Measurements from ENCODE around the gene TRMU.

Gene TRMU

GRCh38 chr22:46338636-46339035 lies 3.1 kb downstream of the TRMU start:
- TF ChIP-seq RAD21 (IDR thresholded peaks at IDR 0.05; ENCODE audit: low read depth) (no peak), CEBPB (IDR thresholded peaks at IDR 0.05) (no peak), USF1 (IDR thresholded peaks at IDR 0.05) (no peak)

GRCh38 chr22:46339956-46340355 lies 4.4 kb downstream of the TRMU start:
- no peak for TF ChIP-seq USF1 (IDR thresholded peaks at IDR 0.05)
- TF ChIP-seq TEAD4 (IDR thresholded peaks at IDR 0.05): no peak
- TF ChIP-seq FOXM1 (IDR thresholded peaks at IDR 0.05; ENCODE audit: borderline replicate concordance, low read depth): no peak
- TF ChIP-seq CEBPB (IDR thresholded peaks at IDR 0.05): no peak
- TF ChIP-seq EP300 (IDR thresholded peaks at IDR 0.05; ENCODE audit: borderline replicate concordance): no peak
- no peak for TF ChIP-seq NFIC (IDR thresholded peaks at IDR 0.05)
- no peak for TF ChIP-seq ZBTB7A (IDR thresholded peaks at IDR 0.05; ENCODE audit: low read depth)

GRCh38 chr22:46340676-46341075 lies 5.2 kb downstream of the TRMU start:
- no peak for TF ChIP-seq TCF12 (IDR thresholded peaks at IDR 0.05; ENCODE audit: low read depth)
- TF ChIP-seq ZBTB7A (IDR thresholded peaks at IDR 0.05; ENCODE audit: low read depth): no peak
- no peak for TF ChIP-seq EGR1 (IDR thresholded peaks at IDR 0.05)
- no peak for TF ChIP-seq USF1 (IDR thresholded peaks at IDR 0.05)
- TF ChIP-seq RAD21 (IDR thresholded peaks at IDR 0.05; ENCODE audit: low read depth): no peak
- no peak for TF ChIP-seq CREB1 (IDR thresholded peaks at IDR 0.05; ENCODE audit: low read depth)
- TF ChIP-seq CEBPB (IDR thresholded peaks at IDR 0.05): no peak
- TF ChIP-seq NFIC (IDR thresholded peaks at IDR 0.05): no peak
- TF ChIP-seq REST (IDR thresholded peaks at IDR 0.05; ENCODE audit: low read depth): no peak

- TF ChIP-seq EP300 (IDR thresholded peaks at IDR 0.05; ENCODE audit: borderline replicate concordance): no peak
- TF ChIP-seq TEAD4 (IDR thresholded peaks at IDR 0.05): no peak
- no peak for TF ChIP-seq NFIC (IDR thresholded peaks at IDR 0.05)
- TF ChIP-seq YY1 (IDR thresholded peaks at IDR 0.05; ENCODE audit: low read depth): no peak
- TF ChIP-seq CEBPB (IDR thresholded peaks at IDR 0.05): no peak
Observed at GRCh38 chr22:46346680-46347405, 11.3 kb downstream of the TRMU start.

GRCh38 chr22:46347646-46348045 lies 12.1 kb downstream of the TRMU start:
- no peak for TF ChIP-seq REST (IDR thresholded peaks at IDR 0.05; ENCODE audit: low read depth)
- no peak for TF ChIP-seq TEAD4 (IDR thresholded peaks at IDR 0.05)
- no peak for TF ChIP-seq USF1 (IDR thresholded peaks at IDR 0.05)
- TF ChIP-seq TCF12 (IDR thresholded peaks at IDR 0.05; ENCODE audit: low read depth): no peak

GRCh38 chr22:46348099-46348695 lies 12.7 kb downstream of the TRMU start:
- TF ChIP-seq NFIC (IDR thresholded peaks at IDR 0.05) (no peak), EGR1 (IDR thresholded peaks at IDR 0.05) (no peak), REST (IDR thresholded peaks at IDR 0.05; ENCODE audit: low read depth) (no peak), TCF12 (IDR thresholded peaks at IDR 0.05; ENCODE audit: low read depth) (no peak), RAD21 (IDR thresholded peaks at IDR 0.05; ENCODE audit: low read depth) (no peak), ZBTB7A (IDR thresholded peaks at IDR 0.05; ENCODE audit: low read depth) (no peak), USF1 (IDR thresholded peaks at IDR 0.05) (no peak), CEBPB (IDR thresholded peaks at IDR 0.05) (no peak), MAX (IDR thresholded peaks at IDR 0.05) (no peak), FOXM1 (IDR thresholded peaks at IDR 0.05; ENCODE audit: borderline replicate concordance, low read depth) (no peak), TAF1 (IDR thresholded peaks at IDR 0.05; ENCODE audit: low read depth) (no peak), CREB1 (IDR thresholded peaks at IDR 0.05; ENCODE audit: low read depth) (no peak), EP300 (IDR thresholded peaks at IDR 0.05; ENCODE audit: borderline replicate concordance) (no peak), YY1 (IDR thresholded peaks at IDR 0.05; ENCODE audit: low read depth) (no peak), TEAD4 (IDR thresholded peaks at IDR 0.05) (no peak)

Measured in Ishikawa (cell line).